ENCODE data around the gene TBPL1. TPM values are rescaled to one million over a fixed set of nuclear protein-coding genes. Genes with fewer than 3 reads are reported as not detected.

TBPL1 gene
- total and polyA plus RNA-seq, 9 of the 15 experiments (the other 6 are each of a cell fraction or from before 2014, with no cell fraction given) = 78.1 to 152 (median 107) TPM

- H3K9me3 ChIP-seq (replicated peaks; ENCODE audit: control insufficient read depth, insufficient read depth, low read depth, low read length) = no peaks in the 10 kb centered on the region
- no peak overlapping the region for H3K27ac ChIP-seq (ENCODE audit: extremely low read depth, low read depth, low read length)
- H3K9me1 ChIP-seq (ENCODE audit: control insufficient read depth, insufficient read depth, low read length) = no peaks in the 10 kb centered on the region
- DNase-seq (ENCODE audit: extremely low read depth in 1 of 4, low spot score in 3 of 4) (peak in 2 of 4 experiments; percentile 47 to 72), ATAC-seq (peak; percentile 74), FAIRE-seq (peak; percentile 74)
- in situ Hi-C loops (cut with MboI) = no loop called here
- H3K4me2 ChIP-seq (ENCODE audit: insufficient read depth, low read length) = no peak overlapping the region
- 30% methylated on average over 9 of the region's 9 CpGs for WGBS (ENCODE audit: insufficient coverage, low coverage, missing lambda C conversion rate)
- ChIA-PET POLR2A (interaction anchor here (8.3 kb wide), 1 partner anchor 8 kb away, joined by 57 read pairs; no protein-coding TSS in a partner anchor), CTCF (ENCODE audit: low intra/inter-chr PET ratio) (no interaction called here)
- BruUV-seq (replicated peaks) = no TSS peak
- H3K9ac ChIP-seq (ENCODE audit: insufficient read depth in 1 of 2, low read depth in 2 of 2, low read length in 2 of 2) = no peak overlapping the region
- intact Hi-C loops (cut with micrococcal nuclease) = no loop called here
- H3K4me1 ChIP-seq (replicated peaks in 1 of 2; ENCODE audit: control insufficient read depth in 2 of 2, insufficient read depth in 2 of 2, low read length in 2 of 2) = peaks cover 3 to 7% of the 10 kb centered on the region in 2 experiments; a peak in 3 of 5 replicates
- no peaks in the 10 kb centered on the region for H4K20me1 ChIP-seq (replicated peaks; ENCODE audit: control insufficient read depth, insufficient read depth, low read length)
- no peak overlapping the region for H3K4me3 ChIP-seq
- peaks cover 21% of the 10 kb centered on the region for H3K79me2 ChIP-seq (ENCODE audit: control insufficient read depth, insufficient read depth, low read length)
- H2AFZ ChIP-seq (ENCODE audit: low read depth, low read length) = no peak overlapping the region
- no peaks in the 10 kb centered on the region for H3K27me3 ChIP-seq (ENCODE audit: control insufficient read depth in 2 of 2, insufficient read depth in 2 of 2, low read length in 2 of 2)
- H3K36me3 ChIP-seq (ENCODE audit: control insufficient read depth, insufficient read depth, low read length) = peaks cover 86% of the 10 kb centered on the region
- TF ChIP-seq TCFL5 (CRISPR knock-in tag; conservative IDR thresholded peaks at IDR 0.05) = no peak
- no peak for TF ChIP-seq CBX2 (IDR thresholded peaks at IDR 0.05; ENCODE audit: insufficient read depth, low read length, poor library complexity, severe bottlenecking)
- TF ChIP-seq SUPT5H (IDR thresholded peaks at IDR 0.05) = no peak
- no peak for TF ChIP-seq SPI1 (IDR thresholded peaks at IDR 0.05; ENCODE audit: borderline replicate concordance, low read depth, low read length)
- TF ChIP-seq MLLT1 (IDR thresholded peaks at IDR 0.05) = peak in 1 of 2 experiments; percentile 90; a peak in 2 of 4 replicates
- peak in 1 of 2 experiments; percentile 79; a peak in 2 of 4 replicates for TF ChIP-seq TEAD1 (CRISPR knock-in tag; IDR thresholded peaks at IDR 0.05)
- no peak for TF ChIP-seq ZKSCAN1 (IDR thresholded peaks at IDR 0.05; ENCODE audit: low read depth, low read length)
- no peak for TF ChIP-seq ZBTB33 (CRISPR knock-in tag; IDR thresholded peaks at IDR 0.05)
- no peak for TF ChIP-seq ZKSCAN8 (CRISPR knock-in tag; IDR thresholded peaks at IDR 0.05)
- no peak for TF ChIP-seq ZNF551 (CRISPR knock-in tag; IDR thresholded peaks at IDR 0.05)
- TF ChIP-seq ZNF696 (CRISPR knock-in tag; conservative IDR thresholded peaks at IDR 0.05) = no peak
- TF ChIP-seq RBM34 (IDR thresholded peaks at IDR 0.05; ENCODE audit: borderline replicate concordance, insufficient read depth, low read length) = no peak
- peak; percentile 24 to 76; a peak in 2 of 4 replicates for TF ChIP-seq HDAC1 (IDR thresholded peaks at IDR 0.05)
- TF ChIP-seq CHD1 (IDR thresholded peaks at IDR 0.05; ENCODE audit: low read length) = no peak
Observed at GRCh38 chr6:133983099-133983939, 30.3 kb downstream of the TBPL1 start.

All from K562 (cell line).